ENCODE measurements around the gene ZNF692. TPM values are rescaled to one million over a fixed set of nuclear protein-coding genes. Genes with fewer than 3 reads are reported as not detected.

The ZNF692 gene
- total and polyA plus RNA-seq, 2 of the 13 experiments (the other 11 are each of a cell fraction or from before 2014, with no cell fraction given) = 27.3 to 45.8 TPM

DNA sequence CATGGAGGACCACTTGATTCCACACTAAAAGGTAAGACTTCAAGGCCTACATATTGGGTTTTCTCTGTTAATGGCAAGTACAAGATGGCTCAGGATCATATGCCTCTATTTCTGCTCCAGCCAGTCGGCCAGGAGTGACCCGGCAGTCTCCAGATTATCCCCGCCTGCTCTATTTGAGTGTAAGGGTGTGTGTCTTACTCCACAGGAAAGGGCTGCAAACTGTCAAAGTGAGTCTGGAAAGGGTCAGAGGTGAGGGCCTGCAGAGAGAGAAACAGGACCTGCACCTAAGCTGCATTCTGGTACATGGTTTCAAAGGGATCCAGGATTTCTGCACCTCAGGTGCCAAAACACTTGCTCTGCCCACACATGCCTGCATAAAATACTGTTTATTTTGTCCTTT is 9.2 kb downstream of the ZNF692 start (continued):
- TF ChIP-seq NBN (conservative IDR thresholded peaks at IDR 0.05) (no peak), PRMT3 (CRISPR knock-in tag; IDR thresholded peaks at IDR 0.05; ENCODE audit: borderline replicate concordance, low read depth) (no peak), ZNF83 (CRISPR knock-in tag; IDR thresholded peaks at IDR 0.05; ENCODE audit: borderline replicate concordance) (no peak), RAD21 (CRISPR knock-in tag; IDR thresholded peaks at IDR 0.05) (no peak), ZBTB1 (CRISPR knock-in tag; IDR thresholded peaks at IDR 0.05; ENCODE audit: borderline replicate concordance) (no peak)

DNA sequence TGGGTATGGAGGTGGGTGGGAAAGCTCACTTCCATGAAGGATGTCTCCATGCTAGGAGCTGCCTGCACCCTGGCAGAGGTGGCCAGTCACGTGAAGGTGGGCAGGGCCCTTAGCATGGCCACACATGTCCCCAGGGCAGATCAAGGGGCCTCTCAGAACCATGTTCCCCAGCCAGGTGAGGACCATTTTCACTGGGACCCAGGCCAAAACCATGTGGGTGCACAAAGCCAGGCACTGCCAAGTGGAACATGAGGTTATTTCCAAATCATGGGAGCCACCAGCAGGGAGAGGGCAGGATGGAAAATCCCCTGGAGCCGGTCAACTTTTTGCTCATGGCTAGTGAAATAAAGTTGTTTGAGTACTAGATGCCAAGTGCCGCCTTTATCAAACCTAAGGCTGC is 9.7 kb downstream of the ZNF692 start:
- WGBS (ENCODE audit: low lambda C conversion rate) = 95% methylated on average over 2 of the region's 3 CpGs
- no peak overlapping the region for H3K4me3 ChIP-seq (replicated peaks in 1 of 3; ENCODE audit: insufficient read depth in 1 of 3, low read depth in 2 of 3, low read length in 3 of 3)
- no peaks in the 10 kb centered on the region for H3K4me1 ChIP-seq (ENCODE audit: insufficient read depth, low read length)
- H4K20me1 ChIP-seq (ENCODE audit: insufficient read depth, low read length) = 0 out of 2 replicates have a peak, but pooled peaks cover 3% of the 10 kb centered on the region
- no peak overlapping the region for H3K9ac ChIP-seq (ENCODE audit: insufficient read depth, low read depth, low read length)
- POLR2A ChIA-PET = interaction anchor here (1.3 kb wide), 2 partner anchors 10 to 11 kb away, joined by 3 to 6 read pairs; partner anchors contain the start of gene ZNF672
- TF ChIP-seq, protein P1, sequence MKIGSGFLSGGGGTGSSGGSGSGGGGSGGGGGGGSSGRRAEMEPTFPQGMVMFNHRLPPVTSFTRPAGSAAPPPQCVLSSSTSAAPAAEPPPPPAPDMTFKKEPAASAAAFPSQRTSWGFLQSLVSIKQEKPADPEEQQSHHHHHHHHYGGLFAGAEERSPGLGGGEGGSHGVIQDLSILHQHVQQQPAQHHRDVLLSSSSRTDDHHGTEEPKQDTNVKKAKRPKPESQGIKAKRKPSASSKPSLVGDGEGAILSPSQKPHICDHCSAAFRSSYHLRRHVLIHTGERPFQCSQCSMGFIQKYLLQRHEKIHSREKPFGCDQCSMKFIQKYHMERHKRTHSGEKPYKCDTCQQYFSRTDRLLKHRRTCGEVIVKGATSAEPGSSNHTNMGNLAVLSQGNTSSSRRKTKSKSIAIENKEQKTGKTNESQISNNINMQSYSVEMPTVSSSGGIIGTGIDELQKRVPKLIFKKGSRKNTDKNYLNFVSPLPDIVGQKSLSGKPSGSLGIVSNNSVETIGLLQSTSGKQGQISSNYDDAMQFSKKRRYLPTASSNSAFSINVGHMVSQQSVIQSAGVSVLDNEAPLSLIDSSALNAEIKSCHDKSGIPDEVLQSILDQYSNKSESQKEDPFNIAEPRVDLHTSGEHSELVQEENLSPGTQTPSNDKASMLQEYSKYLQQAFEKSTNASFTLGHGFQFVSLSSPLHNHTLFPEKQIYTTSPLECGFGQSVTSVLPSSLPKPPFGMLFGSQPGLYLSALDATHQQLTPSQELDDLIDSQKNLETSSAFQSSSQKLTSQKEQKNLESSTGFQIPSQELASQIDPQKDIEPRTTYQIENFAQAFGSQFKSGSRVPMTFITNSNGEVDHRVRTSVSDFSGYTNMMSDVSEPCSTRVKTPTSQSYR (CRISPR knock-in tag; IDR thresholded peaks at IDR 0.05; ENCODE audit: borderline replicate concordance) = no peak
- peak; percentile 35 for TF ChIP-seq RBM22 (optimal IDR thresholded peaks at IDR 0.05; ENCODE audit: low read length)
- TF ChIP-seq, protein P2, sequence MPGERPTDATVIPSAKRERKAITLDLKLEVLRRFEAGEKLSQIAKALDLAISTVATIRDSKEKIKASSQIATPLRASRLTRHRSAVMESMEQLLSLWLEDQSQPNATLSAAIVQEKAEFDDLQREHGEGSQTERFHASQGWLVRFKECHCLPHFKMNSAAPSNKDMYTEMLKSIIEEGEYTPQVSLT (CRISPR knock-in tag; IDR thresholded peaks at IDR 0.05; ENCODE audit: borderline replicate concordance, low read depth) = no peak
- no peaks in the 10 kb centered on the region for H3K79me2 ChIP-seq (ENCODE audit: insufficient read depth, low read length)
- in situ Hi-C loops (cut with HindIII; ENCODE audit: extremely low pct_ligation_motif_present, low pct_unique_long_range_greater_than_20kb) (no loop called here), intact Hi-C loops (cut with micrococcal nuclease; ENCODE audit: unreplicated experiment) (no loop called here)
- peaks cover 28 to 67% of the 10 kb centered on the region in 2 experiments for H3K36me3 ChIP-seq (replicated peaks in 1 of 2; ENCODE audit: control insufficient read depth in 1 of 2, insufficient read depth in 2 of 2, low read length in 2 of 2)
- no peak overlapping the region for H2AFZ ChIP-seq (ENCODE audit: low read length)
- TSS peak; percentile 8 for BruUV-seq (replicated peaks)
- DNase-seq (ENCODE audit: low spot score) (no peak), ATAC-seq (no peak), FAIRE-seq (no peak)
- H3K27ac ChIP-seq (ENCODE audit: extremely low read length, insufficient read depth, low read length) = no peak overlapping the region
- H3K4me2 ChIP-seq (ENCODE audit: low read depth, low read length) = no peak overlapping the region
- no peaks in the 10 kb centered on the region for H3K27me3 ChIP-seq (ENCODE audit: control insufficient read depth in 1 of 2, insufficient read depth in 2 of 2, low read length in 2 of 2)
- CTCF ChIA-PET (ENCODE audit: low intra/inter-chr PET ratio, low total read pairs) = no interaction called here
- no peaks in the 10 kb centered on the region for H3K9me3 ChIP-seq (ENCODE audit: low read length)

Measured in HepG2 (cell line).